ENCODE data around the gene RASSF3.

- TF ChIP-seq, protein P1, sequence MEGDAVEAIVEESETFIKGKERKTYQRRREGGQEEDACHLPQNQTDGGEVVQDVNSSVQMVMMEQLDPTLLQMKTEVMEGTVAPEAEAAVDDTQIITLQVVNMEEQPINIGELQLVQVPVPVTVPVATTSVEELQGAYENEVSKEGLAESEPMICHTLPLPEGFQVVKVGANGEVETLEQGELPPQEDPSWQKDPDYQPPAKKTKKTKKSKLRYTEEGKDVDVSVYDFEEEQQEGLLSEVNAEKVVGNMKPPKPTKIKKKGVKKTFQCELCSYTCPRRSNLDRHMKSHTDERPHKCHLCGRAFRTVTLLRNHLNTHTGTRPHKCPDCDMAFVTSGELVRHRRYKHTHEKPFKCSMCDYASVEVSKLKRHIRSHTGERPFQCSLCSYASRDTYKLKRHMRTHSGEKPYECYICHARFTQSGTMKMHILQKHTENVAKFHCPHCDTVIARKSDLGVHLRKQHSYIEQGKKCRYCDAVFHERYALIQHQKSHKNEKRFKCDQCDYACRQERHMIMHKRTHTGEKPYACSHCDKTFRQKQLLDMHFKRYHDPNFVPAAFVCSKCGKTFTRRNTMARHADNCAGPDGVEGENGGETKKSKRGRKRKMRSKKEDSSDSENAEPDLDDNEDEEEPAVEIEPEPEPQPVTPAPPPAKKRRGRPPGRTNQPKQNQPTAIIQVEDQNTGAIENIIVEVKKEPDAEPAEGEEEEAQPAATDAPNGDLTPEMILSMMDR (conservative IDR thresholded peaks at IDR 0.05; ENCODE audit: low read length): no peak
- no peak for TF ChIP-seq EZH2phosphoT487 (IDR thresholded peaks at IDR 0.05; ENCODE audit: borderline replicate concordance)
Measured at GRCh38 chr12:64658892-64659481, 48.7 kb downstream of the RASSF3 start.
